GM12891 (cell line): ENCODE results near the gene FSD1.

Experiments used
- POLR2A ChIP-seq: IDR thresholded peaks from 2 replicates; pipeline ENCODE4 v1.6.1; 2011; ENCODE audit warnings: low read depth, low read length, control low read depth
- POLR2AphosphoS5 ChIP-seq: IDR thresholded peaks from 2 replicates; pipeline ENCODE4 v1.6.1; 2011; ENCODE audit warnings: low read depth, low read length, control low read depth
- SPI1 ChIP-seq: IDR thresholded peaks from 2 replicates; pipeline ENCODE4 v1.6.1; 2011; ENCODE audit warnings: low read depth, low read length, control low read depth
- TAF1 ChIP-seq: IDR thresholded peaks from 2 replicates; pipeline ENCODE4 v1.6.1; 2011; ENCODE audit warnings: low read depth, low read length, control low read depth

- peak; percentile 19; the same call in 1 of the 2 replicates for TF ChIP-seq POLR2A
- 0 out of 2 replicates have a peak, but pooled peaks have one; percentile 54 for TF ChIP-seq POLR2AphosphoS5
- TF ChIP-seq TAF1 = no peak
- TF ChIP-seq SPI1 = no peak
Measured at GRCh38 chr19:4328243-4328990, 24.0 kb downstream of the FSD1 start.
